HCT116 (cell line): ENCODE results near the gene TMC2. TPM values are rescaled to one million over a fixed set of nuclear protein-coding genes. Genes with fewer than 3 reads are reported as not detected.
A peak's percentile ranks its signal among the peaks of the same experiment; 100 is the strongest.

Source experiments
- ATAC-seq: fragments of 200-7000 bp; cut with Tn5 transposase; 2 replicates; pipeline ENCODE4 v1.9.1; 2020; ENCODE audit warnings: mild to moderate bottlenecking, moderate library complexity
- BruUV-seq: library from RNA; stranded (reverse); fragments of 400-500 nt; replicated peaks from 2 replicates; lab custom pipeline; 2021; lab: Mats Ljungman, UMichigan
- CTCF ChIA-PET: fragments of 300-600 bp; sonication (Branson Sonifier 250); formaldehyde crosslinking; loops from one replicate; lab custom pipeline; 2021; ENCODE audit warnings: antibody characterized with exemption; lab: Charles Lee
- POLR2A ChIA-PET: fragments of 300-600, 350-600 bp; sonication (Branson Sonifier 250); formaldehyde crosslinking; loops from one replicate; lab custom pipeline; 2021; ENCODE audit warnings: antibody characterized with exemption; lab: Charles Lee
- RAD21 ChIA-PET, 2 experiments: fragments of 300-600 bp; sonication (Branson Sonifier 250); formaldehyde crosslinking; loops; one replicate each; lab custom pipeline; 2023; ENCODE audit warnings: low total read pairs in 2 of 2; ENCODE audit not compliant: uncharacterized antibody in 2 of 2, unreplicated experiment in 2 of 2, low non-redundant PET in 1 of 2; lab: Charles Lee
- DNase-seq: peaks from one replicate; pipeline ENCODE4 v3.0.0-alpha.2; 2010; ENCODE audit warnings: low read depth, low spot score
- H2AFZ ChIP-seq: fragments of 200-600 bp; shearing (Covaris generic), sonication (generic); 2 replicates; pipeline ENCODE4 v1.6.1; 2017; ENCODE audit warnings: low read depth, mixed run types, mixed read lengths, antibody characterized with exemption, low read length; ENCODE audit not compliant: poor library complexity, severe bottlenecking
- H3K27ac ChIP-seq: 2 replicates; pipeline ENCODE4 v1.5.1; 2012; ENCODE audit warnings: low read depth, low read length
- H3K27me3 ChIP-seq: fragments of 200-600 bp; sonication (generic); 2 replicates; pipeline ENCODE4 v1.6.1; 2016; ENCODE audit warnings: mixed run types, low read length, mixed read lengths; ENCODE audit not compliant: insufficient read depth
- H3K36me3 ChIP-seq, 2 experiments: fragments of 200-500 bp in 1 of 2; fragments of 200-600 bp in 1 of 2; sonication (Bioruptor generic) in 1 of 2; sonication (generic) in 1 of 2; 2 replicates each; pipeline versions ENCODE4 v1.5.1 to v1.6.1; 2014 to 2016; ENCODE audit warnings: low read length in 2 of 2, inconsistent platforms in 1 of 2, mixed read lengths in 1 of 2, mixed run types in 1 of 2; ENCODE audit not compliant: insufficient read depth in 2 of 2, control insufficient read depth in 1 of 2
- H3K4me1 ChIP-seq, 2 experiments: fragments of 200-600 bp in 1 of 2; sonication (generic) in 1 of 2; 2 replicates each; pipeline versions ENCODE4 v1.5.1 to v1.6.1; 2012 to 2017; ENCODE audit warnings: low read length in 2 of 2, inconsistent platforms in 1 of 2, mild to moderate bottlenecking in 1 of 2, mixed read lengths in 1 of 2, mixed run types in 1 of 2, moderate library complexity in 1 of 2; ENCODE audit not compliant: insufficient read depth in 2 of 2, control insufficient read depth in 1 of 2
- H3K4me2 ChIP-seq: fragments of 200-600 bp; sonication (generic); 2 replicates; pipeline ENCODE4 v1.6.1; 2017; ENCODE audit warnings: mixed run types, low read length, mixed read lengths
- H3K4me3 ChIP-seq, 2 experiments: fragments of 200-600 bp in 1 of 2; sonication (generic) in 1 of 2; replicated peaks in 1 of 2; 2 replicates each; pipeline ENCODE4 v1.5.1; 2011 to 2016; ENCODE audit warnings: low read length in 2 of 2, control low read depth in 1 of 2, low read depth in 1 of 2, mild to moderate bottlenecking in 1 of 2, mixed read lengths in 1 of 2, mixed run types in 1 of 2
- H3K79me2 ChIP-seq: fragments of 200-600 bp; sonication (generic); 2 replicates; pipeline ENCODE4 v1.6.1; 2017; ENCODE audit warnings: mild to moderate bottlenecking, mixed run types, low read length, moderate library complexity, mixed read lengths; ENCODE audit not compliant: insufficient read depth
- H3K9ac ChIP-seq: fragments of 200-600 bp; sonication (generic); 2 replicates; pipeline ENCODE4 v1.6.1; 2016; ENCODE audit warnings: low read length, mixed read lengths
- H3K9me2 ChIP-seq: fragments of 200-600 bp; sonication (generic), shearing (Covaris generic); 2 replicates; pipeline ENCODE4 v1.6.1; 2017; ENCODE audit warnings: mixed run types, mild to moderate bottlenecking, moderate library complexity; ENCODE audit not compliant: insufficient read depth
- H3K9me3 ChIP-seq, 2 experiments: fragments of 200-500 bp in 1 of 2; fragments of 200-600 bp in 1 of 2; sonication (Bioruptor generic) in 1 of 2; sonication (generic) in 1 of 2; 2 replicates each; pipeline ENCODE4 v1.6.1; 2014 to 2017; ENCODE audit warnings: low read length in 2 of 2, mixed read lengths in 2 of 2, inconsistent platforms in 1 of 2, low read depth in 1 of 2, mild to moderate bottlenecking in 1 of 2, mixed run types in 1 of 2, moderate library complexity in 1 of 2; ENCODE audit not compliant: control insufficient read depth in 1 of 2, insufficient read depth in 1 of 2
- H4K20me1 ChIP-seq: fragments of 200-600 bp; sonication (generic), shearing (Covaris generic); 2 replicates; pipeline ENCODE4 v1.6.1; 2017; ENCODE audit warnings: mixed run types, mild to moderate bottlenecking, moderate library complexity; ENCODE audit not compliant: insufficient read depth
- ATF3 ChIP-seq: IDR thresholded peaks from 2 replicates; pipeline ENCODE4 v1.6.1; 2012
- CBX3 ChIP-seq: IDR thresholded peaks from 2 replicates; pipeline ENCODE4 v1.6.1; 2012; ENCODE audit warnings: low read depth
- CEBPB ChIP-seq: IDR thresholded peaks from 2 replicates; pipeline ENCODE4 v1.6.1; 2012; ENCODE audit warnings: low read depth
- EGR1 ChIP-seq: IDR thresholded peaks from 2 replicates; pipeline ENCODE4 v1.6.1; 2012; ENCODE audit warnings: low read depth
- ELF1 ChIP-seq: IDR thresholded peaks from 2 replicates; pipeline ENCODE4 v1.6.1; 2012; ENCODE audit warnings: low read depth, borderline replicate concordance
- EZH2 ChIP-seq: fragments of 200-600 bp; sonication (generic); IDR thresholded peaks from 2 replicates; pipeline ENCODE4 v1.6.1; 2017; ENCODE audit warnings: antibody characterized with exemption, mixed run types
- EZH2phosphoT487 ChIP-seq: fragments of 200-600 bp; IDR thresholded peaks from 2 replicates; pipeline ENCODE4 v1.6.1; 2018; ENCODE audit warnings: antibody characterized with exemption, borderline replicate concordance
- FOSL1 ChIP-seq: IDR thresholded peaks from 2 replicates; pipeline ENCODE4 v1.6.1; 2012; ENCODE audit warnings: low read depth
- MAX ChIP-seq: IDR thresholded peaks from 2 replicates; pipeline ENCODE4 v1.6.1; 2012
- POLR2A ChIP-seq: IDR thresholded peaks from 2 replicates; pipeline ENCODE4 v1.7.0; 2011; ENCODE audit warnings: borderline replicate concordance; ENCODE audit not compliant: insufficient read depth, insufficient read length; ENCODE audit errors: extremely low read depth
- RAD21 ChIP-seq: IDR thresholded peaks from 2 replicates; pipeline ENCODE4 v1.6.1; 2012; ENCODE audit warnings: low read depth, mild to moderate bottlenecking
- SIN3A ChIP-seq: IDR thresholded peaks from 2 replicates; pipeline ENCODE4 v1.6.1; 2012; ENCODE audit warnings: low read depth
- SP1 ChIP-seq: IDR thresholded peaks from 2 replicates; pipeline ENCODE4 v1.6.1; 2012; ENCODE audit warnings: low read depth
- SRF ChIP-seq: IDR thresholded peaks from 2 replicates; pipeline ENCODE4 v1.6.1; 2012; ENCODE audit warnings: low read depth
- TCF7L2 ChIP-seq: IDR thresholded peaks from 2 replicates; pipeline ENCODE4 v1.7.0; 2011; ENCODE audit warnings: borderline replicate concordance, inconsistent platforms; ENCODE audit not compliant: insufficient read depth, insufficient read length; ENCODE audit errors: extremely low read depth
- YY1 ChIP-seq: IDR thresholded peaks from 2 replicates; pipeline ENCODE4 v1.6.1; 2011; ENCODE audit warnings: low read length, low read depth, moderate library complexity, mild to moderate bottlenecking; ENCODE audit not compliant: insufficient replicate concordance; ENCODE audit errors: extremely low read depth
- ZBTB33 ChIP-seq: IDR thresholded peaks from 2 replicates; pipeline ENCODE4 v1.6.1; 2011; ENCODE audit warnings: mild to moderate bottlenecking, low read length, moderate library complexity; ENCODE audit not compliant: insufficient replicate concordance; ENCODE audit errors: extremely low read depth
- ZFX ChIP-seq: fragments of 450-650 bp; IDR thresholded peaks from 2 replicates; pipeline ENCODE4 v1.6.1; 2017
- ZNF274 ChIP-seq: fragments of 200-500 bp; sonication (Bioruptor generic); IDR thresholded peaks from 2 replicates; pipeline ENCODE4 v1.6.1; 2014; ENCODE audit warnings: mild to moderate bottlenecking, low read depth, low read length, inconsistent platforms
- intact Hi-C: fragments of 100-400 bp; cut with micrococcal nuclease; formaldehyde crosslinking; loops from 2 replicates; pipeline ENCODE4 v1.10.0; 2022
- total RNA-seq: library from RNA; stranded (reverse); gene quantifications from one replicate; pipeline ENCODE4 v1.2.1, GENCODE V29; 2021; ENCODE audit not compliant: unreplicated experiment

The TMC2 gene
- total RNA-seq, 1 experiment from 2014 or later, result not detected

GRCh38 chr20:2507875-2508630 lies 28.3 kb upstream of the TMC2 start:
- Histone ChIP-seq H3K4me2 (peak overlapping the region; percentile 70), H3K36me3 (no peaks in the 10 kb centered on the region), H3K9ac (peak overlapping the region; percentile 83), H3K79me2 (peaks cover 18% of the 10 kb centered on the region), H4K20me1 (no peaks in the 10 kb centered on the region), H3K27ac (peak overlapping the region; percentile 59), H3K4me1 (peaks cover 5 to 16% of the 10 kb centered on the region in 2 experiments; a peak in 3 of 4 replicates), H2AFZ (peak overlapping the region; percentile 94), H3K9me2 (no peaks in the 10 kb centered on the region), H3K27me3 (no peaks in the 10 kb centered on the region), H3K4me3 (peak overlapping the region; percentile 89 to 94), H3K9me3 (no peaks in the 10 kb centered on the region)
- TSS peak; percentile 51 for BruUV-seq
- DNase-seq, result no peak
- intact Hi-C loops, result no loop called here
- ChIA-PET RAD21 (no interaction called here), POLR2A (interaction anchor here (0.7 to 1.3 kb wide), 3 partner anchors 14 to 144 kb away, joined by 3 to 4 read pairs (median 3); partner anchors contain the start of gene NOP56), CTCF (interaction anchor here (3.4 kb wide), 1 partner anchor 15 kb away, joined by 28 read pairs; no protein-coding TSS in a partner anchor)
- TF ChIP-seq EGR1 (no peak), TCF7L2 (no peak), FOSL1 (no peak), ELF1 (no peak), ZFX (no peak), CEBPB (no peak), SP1 (no peak), EZH2phosphoT487 (no peak), SRF (no peak), YY1 (no peak), MAX (no peak), EZH2 (no peak), POLR2A (no peak), SIN3A (no peak), ZNF274 (no peak), ZBTB33 (no peak), ATF3 (no peak), RAD21 (no peak), CBX3 (no peak)
- peak; percentile 26 for ATAC-seq
